HepG2 (cell line): ENCODE measurements around the gene TCL1A. TPM values are rescaled to one million over a fixed set of nuclear protein-coding genes. Genes with fewer than 3 reads are reported as not detected.

ENCODE experiments used
- ATAC-seq: fragments of 200-7000 bp; cut with Tn5 transposase; 3 replicates; pipeline ENCODE4 v1.9.1; 2020; ENCODE audit warnings: mild to moderate bottlenecking, moderate library complexity
- BruUV-seq: library from RNA; stranded (reverse); fragments of 400-500 nt; replicated peaks from 2 replicates; lab custom pipeline; 2021; lab: Mats Ljungman, UMichigan
- CTCF ChIA-PET: fragments of 300-600 bp; formaldehyde crosslinking; extraction: SDS; loops from one replicate; lab custom pipeline; 2021; ENCODE audit warnings: low total read pairs, inconsistent platforms, low intra/inter-chr PET ratio; lab: Yijun Ruan, JAX
- POLR2A ChIA-PET: fragments of 350-600 bp; sonication (Branson Sonifier 250); formaldehyde crosslinking; loops from one replicate; lab custom pipeline; 2020; ENCODE audit warnings: antibody characterized with exemption, inconsistent platforms; lab: Yijun Ruan, JAX
- DNase-seq: peaks from one replicate; pipeline ENCODE4 v3.0.0-alpha.2; 2015; ENCODE audit warnings: low spot score
- FAIRE-seq: peaks from 3 replicates; lab custom pipeline; 2011; peaks lifted over from hg19 to GRCh38; lab: Jason Lieb, UNC
- H2AFZ ChIP-seq: one replicate; pipeline ENCODE4 v1.6.1; 2011; ENCODE audit warnings: low read length, inconsistent platforms
- H3K27ac ChIP-seq: fragments of 300-600 bp; 3 replicates; pipeline ENCODE4 v1.8.0; 2011; ENCODE audit warnings: mixed run types, mild to moderate bottlenecking, mixed read lengths, low read length, inconsistent platforms; ENCODE audit not compliant: insufficient read depth; ENCODE audit errors: extremely low read length
- H3K27me3 ChIP-seq, 2 experiments: fragments of 200-600 bp in 1 of 2; 2 replicates in 1 of 2; 3 replicates in 1 of 2; pipeline versions ENCODE4 v1.6.0 to v1.8.0; 2011; ENCODE audit warnings: low read length in 2 of 2, mild to moderate bottlenecking in 2 of 2, moderate library complexity in 2 of 2, inconsistent platforms in 1 of 2; ENCODE audit not compliant: insufficient read depth in 2 of 2, control insufficient read depth in 1 of 2
- H3K36me3 ChIP-seq, 2 experiments: fragments of 200-600 bp in 1 of 2; replicated peaks in 1 of 2; 2 replicates in 1 of 2; 3 replicates in 1 of 2; pipeline versions ENCODE4 v1.5.1 to v1.8.0; 2011; ENCODE audit warnings: low read length in 2 of 2, inconsistent platforms in 1 of 2; ENCODE audit not compliant: insufficient read depth in 2 of 2, control insufficient read depth in 1 of 2
- H3K4me1 ChIP-seq: 2 replicates; pipeline ENCODE4 v1.5.1; 2012; ENCODE audit warnings: low read length, inconsistent platforms; ENCODE audit not compliant: insufficient read depth
- H3K4me2 ChIP-seq: 2 replicates; pipeline ENCODE4 v1.6.0; 2011; ENCODE audit warnings: low read depth, low read length, inconsistent platforms
- H3K4me3 ChIP-seq, 3 experiments: fragments of 200-600 bp in 1 of 3; sonication (generic), shearing (Covaris generic) in 1 of 3; replicated peaks in 1 of 3; 2 replicates each; pipeline ENCODE4 v1.5.1; 2011 to 2016; ENCODE audit warnings: low read length in 3 of 3, inconsistent platforms in 2 of 3, low read depth in 2 of 3, mild to moderate bottlenecking in 2 of 3, control low read depth in 1 of 3, mixed read lengths in 1 of 3; ENCODE audit not compliant: insufficient read depth in 1 of 3
- H3K79me2 ChIP-seq: one replicate; pipeline ENCODE4 v1.6.1; 2011; ENCODE audit warnings: low read length, inconsistent platforms; ENCODE audit not compliant: insufficient read depth
- H3K9ac ChIP-seq: 2 replicates; pipeline ENCODE4 v1.6.0; 2011; ENCODE audit warnings: mild to moderate bottlenecking, low read depth, low read length, inconsistent platforms; ENCODE audit not compliant: insufficient read depth
- H3K9me3 ChIP-seq: 2 replicates; pipeline ENCODE4 v1.5.1; 2012; ENCODE audit warnings: mild to moderate bottlenecking, low read length
- H4K20me1 ChIP-seq: 2 replicates; pipeline ENCODE4 v1.6.0; 2011; ENCODE audit warnings: inconsistent platforms, mild to moderate bottlenecking, low read length, moderate library complexity; ENCODE audit not compliant: insufficient read depth
- CBX5 ChIP-seq: sonication (generic); formaldehyde crosslinking; IDR thresholded peaks from 2 replicates; pipeline ENCODE4 v1.4.0; 2020; ENCODE audit warnings: missing genetic modification reagents, borderline replicate concordance
- CCAR2 ChIP-seq: fragments of 200-400 bp; formaldehyde crosslinking; optimal IDR thresholded peaks from 2 replicates; pipeline ENCODE3; 2018; ENCODE audit warnings: low read depth, mild to moderate bottlenecking, low read length, moderate library complexity
- CENPX ChIP-seq: sonication (generic); formaldehyde crosslinking; IDR thresholded peaks from 2 replicates; pipeline ENCODE4 v1.9.0; 2021; ENCODE audit warnings: mild to moderate bottlenecking, missing genetic modification reagents, moderate library complexity
- MZF1 ChIP-seq: sonication (generic); formaldehyde crosslinking; IDR thresholded peaks from 2 replicates; pipeline ENCODE4 v1.8.1; 2023; ENCODE audit warnings: mild to moderate bottlenecking, missing genetic modification reagents, borderline replicate concordance
- REXO4 ChIP-seq: sonication (generic); formaldehyde crosslinking; IDR thresholded peaks from 2 replicates; pipeline ENCODE4 v1.8.0; 2022; ENCODE audit warnings: missing genetic modification reagents, mild to moderate bottlenecking, borderline replicate concordance
- U2AF2 ChIP-seq: fragments of 200-400 bp; formaldehyde crosslinking; IDR thresholded peaks from 2 replicates; pipeline ENCODE4 v1.6.1; 2017; ENCODE audit warnings: low read depth, mild to moderate bottlenecking, low read length
- ZKSCAN1 ChIP-seq: fragments of 150-350 bp; IDR thresholded peaks from 2 replicates; pipeline ENCODE4 v1.6.1; 2014; ENCODE audit warnings: low read length
- ZNF230 ChIP-seq: sonication (generic); formaldehyde crosslinking; IDR thresholded peaks from 2 replicates; pipeline ENCODE4 v1.4.0; 2020; ENCODE audit warnings: mild to moderate bottlenecking, missing genetic modification reagents
- ZNF672 ChIP-seq: sonication (generic); formaldehyde crosslinking; IDR thresholded peaks from 2 replicates; pipeline ENCODE4 v1.8.1; 2022; ENCODE audit warnings: missing genetic modification reagents
- ZNF678 ChIP-seq: sonication (generic); formaldehyde crosslinking; IDR thresholded peaks from 2 replicates; pipeline ENCODE4 v1.4.0; 2020; ENCODE audit warnings: mild to moderate bottlenecking, missing genetic modification reagents
- ZNF768 ChIP-seq: sonication (generic); formaldehyde crosslinking; IDR thresholded peaks from 2 replicates; pipeline ENCODE4 v1.4.0; 2020; ENCODE audit warnings: missing genetic modification reagents
- WGBS: methylation state at CpG from one replicate; pipeline ENCODE4 v1.1.6; 2017; ENCODE audit warnings: low lambda C conversion rate; 5-methylcytosine and 5-hydroxymethylcytosine counted together
- in situ Hi-C: cut with HindIII; loops from 2 replicates; pipeline ENCODE4 v1.10.0; 2017; ENCODE audit warnings: low pct_unique_long_range_greater_than_20kb; ENCODE audit not compliant: extremely low pct_ligation_motif_present
- intact Hi-C: fragments of 100-400 bp; cut with micrococcal nuclease; formaldehyde crosslinking; loops from one replicate; pipeline ENCODE4 v1.10.0; 2022; ENCODE audit not compliant: unreplicated experiment
- polyA plus RNA-seq, 8 experiments: library from polyadenylated mRNA; depleted of rRNA in 3 of 8; stranded (reverse) in 7 of 8; unstranded in 1 of 8; fragments of >200 nt; fragmentation: Illumina TruSeq in 4 of 8; extraction: Trizol in 4 of 8; gene quantifications; 2 replicates each; pipeline versions ENCODE4 v1.2.1 to v1.2.3, GENCODE V29; 2011 to 2016; ENCODE audit warnings: low read depth in 4 of 8, missing spikeins in 1 of 8, mixed read lengths in 1 of 8; ENCODE audit not compliant: insufficient read depth in 1 of 8
- total RNA-seq, 5 experiments: library from RNA; depleted of rRNA; stranded (reverse); fragments of >200 nt; fragmentation: Illumina TruSeq; extraction: Trizol; gene quantifications; 2 replicates each; pipeline ENCODE4 v1.2.3, GENCODE V29; 2016; ENCODE audit warnings: low read depth in 1 of 5
- TF ChIP-seq, protein P1 (sequence below): sonication (generic); formaldehyde crosslinking; IDR thresholded peaks from 2 replicates; pipeline ENCODE4 v1.9.0; 2022; ENCODE audit warnings: missing genetic modification reagents, mild to moderate bottlenecking, borderline replicate concordance

TCL1A gene
- total and polyA plus RNA-seq, 2 of the 13 experiments (the other 11 are each of a cell fraction or from before 2014, with no cell fraction given), result not detected

DNA sequence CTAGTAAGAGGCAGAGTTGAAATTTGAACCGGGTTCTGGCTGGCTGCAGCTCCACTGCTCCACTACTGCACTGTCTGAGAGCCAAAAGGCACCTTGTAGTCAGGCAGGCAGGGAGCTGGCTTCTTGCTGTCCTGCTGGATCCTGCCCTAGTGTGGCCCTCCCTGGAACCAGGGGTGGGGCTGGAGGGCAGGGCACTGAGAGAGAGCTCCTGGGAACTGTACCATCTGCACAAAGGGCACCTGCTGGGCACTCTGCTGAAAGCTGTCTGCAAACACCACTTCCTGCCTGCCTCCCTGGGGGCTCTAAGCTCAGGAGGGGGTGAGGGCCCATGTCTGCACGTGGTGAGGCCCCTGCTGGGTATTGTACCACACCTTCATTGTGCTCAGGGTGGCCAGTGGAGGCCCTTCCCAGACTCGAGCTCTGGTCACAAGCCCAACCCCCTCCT, 46.7 kb downstream of the TCL1A start:
- TF ChIP-seq REXO4 (CRISPR knock-in tag) (no peak), ZNF672 (CRISPR knock-in tag) (no peak), CENPX (CRISPR knock-in tag) (no peak), ZNF678 (no peak), MZF1 (CRISPR knock-in tag) (no peak), CCAR2 (no peak), U2AF2 (no peak), ZNF230 (CRISPR knock-in tag) (no peak)
- CTCF ChIA-PET, result no interaction called here
- no peaks in the 10 kb centered on the region for H3K9me3 ChIP-seq
- no peak for DNase-seq
- whole genome bisulfite sequencing, result 0% methylated on average over 2 of the region's 3 CpGs
- no peak overlapping the region for H3K4me2 ChIP-seq
- POLR2A ChIA-PET, result no interaction called here
- BruUV-seq, result no TSS peak
- H3K27ac ChIP-seq, result no peak overlapping the region
- H4K20me1 ChIP-seq, result no peaks in the 10 kb centered on the region
- no peak for ATAC-seq
- no peak overlapping the region for H3K4me3 ChIP-seq
- FAIRE-seq, result no peak
- H3K9ac ChIP-seq, result no peak overlapping the region
- H2AFZ ChIP-seq, result no peak overlapping the region
- H3K79me2 ChIP-seq, result no peaks in the 10 kb centered on the region
- intact Hi-C loops (no loop called here), in situ Hi-C loops (no loop called here)
- peaks cover 1 to 19% of the 10 kb centered on the region in 2 experiments; a peak in 2 of 5 replicates for H3K27me3 ChIP-seq
- no peaks in the 10 kb centered on the region for H3K36me3 ChIP-seq
- H3K4me1 ChIP-seq, result peaks cover 13% of the 10 kb centered on the region

DNA sequence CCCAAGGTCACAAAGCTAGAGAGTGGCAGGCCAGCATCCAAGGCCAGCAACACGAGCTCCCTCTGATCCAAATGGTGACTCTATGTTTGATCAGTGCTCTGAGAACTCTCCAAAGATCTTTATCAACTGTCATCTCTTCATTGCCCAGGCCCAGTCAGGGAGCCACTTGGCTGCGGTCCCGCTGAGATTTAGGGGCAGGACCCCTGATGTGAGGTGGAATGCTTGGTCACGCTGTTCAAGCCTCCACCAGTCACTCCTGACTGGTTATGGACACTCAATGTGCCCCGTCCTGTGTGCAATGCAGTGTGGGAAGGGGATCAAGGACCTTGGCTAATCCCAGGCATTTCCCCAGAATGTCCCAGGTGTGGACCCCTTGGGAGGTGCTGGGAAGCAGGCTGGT, 47.5 kb downstream of the TCL1A start:
- Histone ChIP-seq H3K27me3 (peaks cover 0 to 19% of the 10 kb centered on the region in 2 experiments; a peak in 2 of 5 replicates), H3K4me3 (no peak overlapping the region), H3K79me2 (no peaks in the 10 kb centered on the region), H3K4me1 (peaks cover 20% of the 10 kb centered on the region), H3K9ac (no peak overlapping the region), H4K20me1 (no peaks in the 10 kb centered on the region), H3K4me2 (no peak overlapping the region), H3K36me3 (no peaks in the 10 kb centered on the region), H2AFZ (no peak overlapping the region), H3K9me3 (no peaks in the 10 kb centered on the region), H3K27ac (no peak overlapping the region)
- in situ Hi-C loops (no loop called here), intact Hi-C loops (no loop called here)
- ChIA-PET CTCF (no interaction called here), POLR2A (no interaction called here)
- DNase-seq, result no peak
- BruUV-seq, result no TSS peak
- FAIRE-seq, result no peak
- no peak for ATAC-seq
- WGBS, result 0% methylated on average over 2 of the region's 5 CpGs
- no peak for TF ChIP-seq CBX5 (CRISPR knock-in tag)
- TF ChIP-seq ZKSCAN1, result no peak
- TF ChIP-seq, protein P1, sequence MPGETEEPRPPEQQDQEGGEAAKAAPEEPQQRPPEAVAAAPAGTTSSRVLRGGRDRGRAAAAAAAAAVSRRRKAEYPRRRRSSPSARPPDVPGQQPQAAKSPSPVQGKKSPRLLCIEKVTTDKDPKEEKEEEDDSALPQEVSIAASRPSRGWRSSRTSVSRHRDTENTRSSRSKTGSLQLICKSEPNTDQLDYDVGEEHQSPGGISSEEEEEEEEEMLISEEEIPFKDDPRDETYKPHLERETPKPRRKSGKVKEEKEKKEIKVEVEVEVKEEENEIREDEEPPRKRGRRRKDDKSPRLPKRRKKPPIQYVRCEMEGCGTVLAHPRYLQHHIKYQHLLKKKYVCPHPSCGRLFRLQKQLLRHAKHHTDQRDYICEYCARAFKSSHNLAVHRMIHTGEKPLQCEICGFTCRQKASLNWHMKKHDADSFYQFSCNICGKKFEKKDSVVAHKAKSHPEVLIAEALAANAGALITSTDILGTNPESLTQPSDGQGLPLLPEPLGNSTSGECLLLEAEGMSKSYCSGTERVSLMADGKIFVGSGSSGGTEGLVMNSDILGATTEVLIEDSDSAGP (CRISPR knock-in tag), result no peak
- TF ChIP-seq ZNF768 (CRISPR knock-in tag), result 0 out of 2 replicates have a peak, but pooled peaks have one; percentile 26
